HG02970 (cell line): ENCODE measurements around the gene RTP5.
"Not testable (repeated sequence)": the region's sequence is repeated elsewhere in the genome, so short reads cannot be mapped to it uniquely, and the experiment has no call there.

Source experiments
- ATAC-seq: cut with Tn5 transposase; IDR thresholded peaks from one replicate; pipeline ENCODE4 v1.9.1; 2021; ENCODE audit warnings: mild to moderate bottlenecking, moderate library complexity, moderate number of reproducible peaks; ENCODE audit not compliant: unreplicated experiment, low FRiP score

RTP5 gene

DNA sequence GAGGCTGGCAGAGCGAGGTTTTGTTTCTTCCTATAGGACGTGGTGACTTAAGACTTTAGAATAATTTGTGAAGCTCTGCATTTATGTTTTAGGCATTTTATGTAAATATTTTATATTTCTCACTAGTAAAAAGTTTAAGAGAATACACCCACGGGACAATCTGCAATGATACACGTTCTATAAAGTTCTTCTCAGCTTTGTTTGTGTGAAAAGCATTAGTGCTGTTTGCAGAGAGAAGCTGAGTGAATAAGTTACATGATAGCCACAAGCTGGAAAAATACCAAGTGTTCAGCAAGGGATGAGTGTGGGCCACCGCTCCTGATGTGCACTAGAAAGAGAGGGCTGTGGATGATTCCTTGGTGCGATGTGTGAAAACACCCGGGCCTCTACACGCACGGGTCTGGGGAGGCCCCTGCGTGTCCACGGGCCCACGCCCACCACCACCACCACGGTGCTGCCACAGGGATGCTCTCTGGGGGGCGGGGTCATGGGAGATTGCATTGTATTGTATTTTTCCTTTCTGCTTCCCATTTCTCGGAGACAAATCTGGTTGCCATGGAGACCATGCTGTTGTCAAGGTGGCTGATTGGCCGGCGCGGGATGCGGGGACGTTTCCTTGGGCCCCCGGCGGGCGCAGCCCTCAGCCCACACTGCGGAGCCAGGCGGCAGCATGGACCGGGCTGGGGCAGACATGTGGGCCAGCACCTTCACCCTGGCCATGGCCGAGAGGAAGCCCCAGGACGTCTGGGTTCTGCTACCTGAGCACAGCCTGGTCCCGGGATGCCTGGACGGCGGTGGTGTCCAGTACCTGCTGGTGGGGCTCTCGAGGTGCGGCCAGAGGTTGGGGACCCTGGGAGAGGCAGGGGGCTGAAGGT, at the start of gene RTP5:
TSS of gene RTP5 (plus strand) at position 643 of the 875 bp plus-strand sequence. CDS start at position 671, 28 bp downstream.
- ATAC-seq: no peak

- ATAC-seq: not testable (repeated sequence)
Observed at GRCh38 chr2:241819947-241820624, 49.4 kb upstream of the RTP5 start.

DNA sequence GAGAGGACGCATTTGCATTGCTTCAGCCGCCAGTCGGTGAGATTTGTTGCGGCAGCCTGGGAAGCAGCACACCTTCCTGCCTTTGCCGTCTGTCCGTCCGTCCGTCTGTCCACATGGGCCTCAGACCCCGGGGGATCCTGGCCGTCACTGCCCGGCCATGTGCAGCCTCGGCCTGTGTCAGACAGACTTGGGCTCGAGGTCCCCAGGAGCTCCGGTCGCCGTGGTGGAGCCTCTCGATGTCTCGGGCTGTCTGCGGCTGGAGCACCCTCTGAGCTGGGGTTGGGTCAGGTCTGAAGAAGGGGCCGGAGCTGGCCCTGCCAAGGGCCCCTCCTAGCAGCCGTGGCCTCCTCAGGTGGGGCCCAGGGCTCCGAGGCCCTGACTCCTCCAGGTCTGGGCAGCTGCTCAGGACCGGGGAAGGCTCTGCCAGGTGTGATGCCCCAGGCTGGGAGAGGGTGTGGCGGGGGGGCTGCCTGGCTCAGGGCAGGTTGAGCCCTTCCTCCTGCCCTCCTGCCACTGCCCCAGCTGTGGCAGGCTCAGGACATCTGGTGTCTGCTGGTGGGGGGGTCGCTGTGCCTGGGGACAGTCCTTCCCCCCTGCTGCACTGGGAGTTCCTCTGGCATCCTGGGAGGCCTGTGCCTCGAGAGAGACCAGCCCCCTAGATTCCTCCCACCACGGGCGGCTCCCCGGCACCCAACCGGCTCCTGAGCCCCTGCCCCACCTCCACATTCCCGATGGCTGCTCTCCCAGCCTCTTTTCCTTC, 48.7 kb upstream of the RTP5 start:
- no peak for ATAC-seq

GRCh38 chr2:241821460-241822263, 47.9 kb upstream of the RTP5 start:
- no peak for ATAC-seq

- ATAC-seq: no peak
Observed at GRCh38 chr2:241822264-241822623, 47.3 kb upstream of the RTP5 start.

DNA sequence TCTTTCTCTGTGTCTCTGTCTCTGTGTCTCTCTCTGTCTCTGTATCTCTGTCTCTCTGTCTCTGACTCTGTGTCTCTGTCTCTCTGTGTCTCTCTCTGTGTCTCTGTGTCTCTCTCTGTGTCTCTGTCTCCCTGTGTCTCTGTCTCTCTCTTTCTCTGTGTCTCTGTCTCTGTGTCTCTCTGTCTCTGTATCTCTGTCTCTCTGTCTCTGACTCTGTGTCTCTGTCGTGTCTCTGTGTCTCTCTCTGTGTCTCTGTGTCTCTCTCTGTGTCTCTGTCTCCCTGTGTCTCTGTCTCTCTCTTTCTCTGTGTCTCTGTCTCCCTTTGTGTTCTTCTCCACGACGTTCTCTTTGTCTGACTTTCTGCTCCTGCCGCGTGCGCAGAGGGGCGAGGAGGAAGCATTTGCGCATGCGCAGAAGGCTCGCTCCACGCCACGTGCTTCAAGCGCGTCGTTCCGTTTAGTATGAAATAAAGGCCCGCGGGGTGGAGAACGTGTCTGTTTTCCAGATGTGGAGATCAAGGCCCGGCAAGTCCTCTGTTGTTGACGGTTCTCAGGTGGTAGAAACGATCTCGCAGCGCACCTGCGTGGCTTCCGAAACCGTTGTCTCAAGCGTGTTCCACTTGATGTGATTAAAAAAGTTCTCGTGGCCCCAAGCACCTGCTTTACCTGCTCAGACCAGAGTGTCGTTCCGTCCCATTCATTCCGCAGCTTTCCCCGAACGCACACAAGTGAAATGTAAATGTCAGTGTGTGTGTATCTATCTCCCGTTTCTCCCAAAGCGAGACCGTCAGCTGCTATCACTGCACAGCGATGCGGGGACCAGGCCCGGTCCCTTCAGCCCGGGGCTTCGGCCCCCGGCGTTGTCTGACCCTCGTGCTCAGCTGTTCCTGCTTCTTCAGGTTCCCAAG, 45.7 kb upstream of the RTP5 start:
- not testable (repeated sequence) for ATAC-seq

- ATAC-seq: no peak
Observed at GRCh38 chr2:241827394-241827793, 42.1 kb upstream of the RTP5 start.

DNA sequence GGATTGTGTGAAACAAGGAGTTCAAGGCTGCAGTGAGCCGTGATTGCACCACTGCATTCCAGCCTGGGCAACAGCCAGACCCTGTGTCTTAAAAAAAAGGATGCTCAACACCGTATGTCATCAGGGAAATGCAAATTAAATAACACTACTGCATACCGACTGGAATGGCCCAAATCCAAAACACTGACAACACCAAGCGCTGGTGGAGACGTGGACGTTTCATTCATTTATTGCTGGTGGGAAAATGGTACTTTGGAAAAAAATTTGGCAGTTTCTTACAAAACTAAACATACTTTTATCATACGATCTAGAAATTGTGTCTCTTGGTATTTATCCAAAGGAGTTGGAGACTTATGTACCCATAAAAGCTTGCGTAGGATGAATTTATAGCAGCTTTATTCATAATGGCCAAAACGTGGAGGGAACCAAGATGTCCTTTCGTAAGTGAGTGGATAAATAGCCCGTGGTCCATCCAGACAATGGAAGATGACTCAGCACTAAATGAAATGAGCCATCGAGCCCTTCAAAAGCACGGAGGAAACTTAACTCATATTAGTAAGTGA, 36.3 kb upstream of the RTP5 start:
- ATAC-seq: no peak

DNA sequence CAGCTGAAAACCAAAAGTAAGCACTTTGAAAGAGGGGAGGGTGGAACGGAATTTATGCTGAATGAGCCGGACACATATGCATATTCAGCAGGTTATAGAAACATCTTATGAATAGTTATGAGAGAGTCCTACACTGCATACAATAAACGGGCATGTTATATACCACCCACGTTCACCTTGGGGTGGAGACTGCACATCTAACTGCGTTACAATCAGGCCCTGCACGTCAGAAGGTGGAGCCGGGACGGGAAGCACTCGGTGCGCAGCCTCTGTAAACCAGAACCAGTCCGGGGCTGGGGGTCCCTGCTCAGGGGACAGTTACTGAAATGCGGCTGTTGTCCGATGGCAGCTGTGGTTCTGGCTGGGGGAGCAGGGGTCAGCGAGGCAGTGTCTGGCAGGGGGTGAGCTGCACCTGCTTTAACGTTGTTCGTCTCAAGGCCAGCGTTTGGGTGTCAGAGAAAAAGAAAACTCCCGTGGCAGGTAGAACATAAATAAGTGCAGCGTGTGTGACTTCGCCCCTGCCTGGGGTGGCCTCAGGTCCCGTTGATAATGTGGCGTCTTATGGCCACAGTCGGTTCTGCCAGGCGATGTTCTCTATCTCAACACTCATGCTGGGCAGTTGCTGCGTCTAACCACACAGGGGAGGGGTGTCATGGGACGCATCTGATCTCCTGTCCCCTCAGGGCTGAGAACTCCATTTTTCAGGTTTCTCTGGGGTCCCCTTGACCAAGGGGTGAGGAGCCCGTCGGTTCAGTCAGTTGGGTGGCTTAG, 35.6 kb upstream of the RTP5 start:
- ATAC-seq: not testable (repeated sequence)

DNA sequence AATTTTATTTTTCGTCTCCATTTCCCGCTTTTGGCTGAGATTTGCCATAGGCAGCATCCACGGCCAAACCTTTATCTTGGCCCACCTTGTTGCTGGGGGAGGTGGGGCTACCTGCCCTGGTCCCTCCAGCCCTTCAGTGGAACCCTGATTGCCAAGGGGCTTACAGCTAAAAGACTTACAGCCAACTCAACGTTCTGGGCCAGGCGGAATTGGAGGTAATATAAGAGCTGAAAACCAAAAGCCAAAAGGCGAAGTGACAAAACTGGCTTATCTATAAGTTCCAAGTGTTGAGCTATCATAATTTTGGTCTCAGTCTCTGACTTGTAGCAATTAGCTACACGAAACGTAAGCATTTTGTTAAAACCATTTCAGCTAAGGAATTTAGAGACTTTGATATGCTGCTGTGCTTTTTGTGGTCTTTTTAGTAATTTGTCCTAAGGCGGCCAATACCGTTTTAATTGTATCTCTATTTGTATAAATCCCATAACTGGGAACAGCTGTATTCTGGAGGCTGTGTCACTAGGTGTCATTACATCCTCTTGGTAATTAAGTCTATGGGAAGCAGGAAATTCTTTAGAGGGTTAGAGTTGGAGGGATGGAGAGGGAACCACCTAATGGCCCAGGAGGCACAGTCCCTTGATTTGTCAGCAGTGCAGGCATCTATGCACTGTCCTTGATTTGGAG, 34.9 kb upstream of the RTP5 start:
- ATAC-seq: no peak

GRCh38 chr2:241835611-241836010, 33.9 kb upstream of the RTP5 start:
- no peak for ATAC-seq

DNA sequence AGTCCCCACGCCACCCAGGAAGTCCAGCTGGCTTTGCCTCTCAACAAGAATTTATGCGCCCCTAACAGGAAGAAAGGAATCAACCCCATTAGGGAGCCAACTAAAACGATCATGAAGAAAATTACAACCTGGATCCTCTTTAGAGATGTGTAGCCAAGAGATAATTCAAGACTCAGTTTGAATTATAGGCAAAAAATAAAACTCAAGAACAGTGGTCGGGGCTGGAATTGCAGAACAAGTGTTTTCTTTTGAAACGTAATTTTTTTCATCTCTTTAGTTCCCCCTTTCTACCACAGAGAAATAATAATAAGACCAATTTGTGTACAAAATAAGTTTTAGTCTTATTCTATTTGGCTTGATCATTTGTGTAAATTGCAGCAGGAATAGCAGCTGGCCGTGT, 33.2 kb upstream of the RTP5 start:
- ATAC-seq: no peak

DNA sequence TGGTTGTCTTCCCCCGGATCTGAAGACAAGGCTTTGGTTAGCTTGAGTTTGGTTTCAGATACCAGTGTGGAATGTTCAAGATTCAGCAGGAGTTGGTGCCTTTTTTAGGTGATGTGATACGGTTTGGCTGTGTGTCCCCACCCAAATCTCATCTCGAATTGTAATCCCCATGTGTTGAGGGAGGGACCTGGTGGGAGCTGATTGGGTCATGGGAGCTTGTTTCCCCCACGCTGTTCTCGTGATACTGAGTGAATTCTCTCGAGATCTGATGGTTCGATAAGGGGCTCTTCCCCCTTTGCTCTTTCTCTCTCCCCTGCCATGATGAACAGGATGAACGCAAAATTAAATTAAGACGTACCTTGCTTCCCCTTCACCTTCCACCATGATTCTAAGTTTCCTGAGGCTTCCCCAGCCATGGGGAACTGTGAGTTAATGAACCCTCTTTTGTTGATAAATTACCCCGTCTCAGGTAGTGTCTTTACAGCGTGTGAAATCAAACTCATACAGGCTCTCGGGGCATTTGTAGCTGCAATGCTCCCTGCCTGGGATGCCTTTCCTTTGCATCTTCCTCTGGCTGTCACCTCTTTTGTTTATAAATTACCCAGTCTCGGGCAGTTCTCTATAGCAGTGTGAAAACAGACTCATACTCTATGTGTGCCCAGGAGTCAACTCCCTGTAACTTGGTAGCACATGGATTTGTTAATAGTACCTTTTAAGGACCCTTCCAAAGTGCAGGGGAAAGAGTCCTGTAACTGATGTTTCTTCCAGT, 32.1 kb upstream of the RTP5 start:
- no peak for ATAC-seq

DNA sequence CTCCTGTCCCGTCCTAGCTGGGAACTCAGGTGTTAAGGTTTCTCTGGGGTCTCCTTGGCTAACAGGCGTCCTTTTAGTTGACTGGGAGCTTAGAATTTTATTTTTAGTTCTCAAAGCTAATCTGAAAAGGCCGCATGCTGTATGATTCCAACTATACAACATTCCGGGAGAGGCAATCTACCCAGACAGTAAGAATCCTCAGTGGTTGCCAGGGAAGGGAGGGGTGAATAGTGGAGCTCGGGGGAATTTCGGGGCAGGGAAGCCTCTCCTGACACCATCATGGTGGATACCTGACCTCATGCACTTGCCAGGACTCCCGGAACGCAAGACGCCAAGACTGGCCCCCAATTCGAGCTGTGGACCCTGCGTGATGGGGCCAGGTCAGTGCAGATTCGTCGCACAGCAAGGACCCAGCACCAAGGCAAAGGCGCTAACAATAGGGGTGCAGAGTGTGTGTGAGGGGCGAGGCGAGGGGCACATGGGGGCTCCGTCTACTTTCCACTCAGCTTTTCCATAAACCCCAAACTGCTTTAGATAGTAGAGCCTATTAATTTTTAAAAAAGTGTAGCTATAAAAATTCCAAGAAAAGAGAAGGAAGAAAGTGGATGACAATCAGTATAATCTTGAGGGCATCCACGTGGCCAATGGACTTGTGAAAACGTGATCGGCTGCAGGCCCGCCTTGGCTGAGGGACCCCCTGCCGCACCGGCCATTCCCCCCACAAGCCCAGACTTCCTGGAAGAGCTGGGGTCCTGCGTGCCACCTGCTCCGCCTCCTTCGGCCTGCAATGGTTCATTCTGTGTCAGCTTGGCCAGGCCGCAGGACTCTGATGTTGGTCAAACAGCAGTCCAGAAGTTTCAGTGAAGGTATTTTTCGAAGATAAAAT, 28.1 kb upstream of the RTP5 start:
- ATAC-seq: no peak

GRCh38 chr2:241842067-241842415, 27.5 kb upstream of the RTP5 start:
- ATAC-seq: no peak

DNA sequence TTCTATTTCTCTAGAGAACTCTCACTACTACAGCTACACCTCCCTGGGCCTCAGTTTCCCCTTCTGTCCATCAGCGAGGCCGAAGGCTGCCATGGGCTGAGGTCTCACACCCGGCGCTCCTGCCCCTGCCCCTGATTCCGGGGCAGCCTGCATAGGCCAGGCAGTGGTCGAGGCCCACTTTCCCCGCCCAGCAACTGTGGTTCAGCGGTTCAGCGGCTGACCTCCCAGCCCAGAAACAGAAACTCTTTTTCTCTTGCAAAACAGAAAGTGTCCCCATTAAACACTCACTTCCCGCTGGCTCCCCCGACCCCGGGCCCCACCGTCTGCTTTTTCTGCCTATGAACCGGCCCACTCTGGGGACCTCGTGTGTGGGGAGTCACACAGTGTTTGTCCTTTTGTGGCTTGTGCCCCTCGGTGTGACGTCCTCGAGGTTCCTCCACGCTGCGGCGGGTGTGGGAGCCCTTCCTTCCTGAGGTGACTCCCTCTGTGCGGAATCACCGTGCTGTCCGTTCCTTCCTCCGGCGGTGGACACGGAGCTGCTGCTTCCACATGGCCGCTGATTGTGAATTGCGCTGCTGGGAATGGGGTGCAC, 26.8 kb upstream of the RTP5 start:
- peak; percentile 43 for ATAC-seq
